ENCODE results near the gene CCBE1. TPM values are rescaled to one million over a fixed set of nuclear protein-coding genes. Genes with fewer than 3 reads are reported as not detected.

The CCBE1 gene
- polyA plus RNA-seq, 1 donor from 2014 or later, result 0.19 TPM

DNA sequence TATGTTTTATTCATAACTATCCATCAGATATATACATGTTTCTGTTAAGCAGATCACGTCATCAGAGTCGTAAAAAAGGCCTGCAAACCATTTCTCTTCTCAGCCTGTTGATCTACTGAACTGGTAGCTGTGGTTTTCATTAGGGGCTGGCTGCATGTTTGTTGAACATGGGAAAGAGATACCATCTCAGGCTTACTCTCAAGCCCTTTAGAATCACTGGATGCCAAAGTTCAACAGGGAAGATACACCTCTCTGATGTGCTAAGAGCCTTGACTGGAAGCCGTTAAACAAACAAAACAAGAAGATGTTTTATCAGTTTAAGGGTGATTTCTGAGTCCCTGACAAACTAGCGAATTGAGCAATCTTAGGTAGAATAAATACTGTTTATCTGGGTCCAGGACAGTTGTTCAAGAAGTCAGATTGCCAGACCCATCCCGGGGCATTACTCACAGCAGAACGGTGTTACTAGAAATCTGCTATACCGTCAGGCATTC, 243.7 kb downstream of the CCBE1 start:
- H3K79me2 ChIP-seq (replicated peaks; ENCODE audit: insufficient read depth, low read length), result no peaks in the 10 kb centered on the region
- no peaks in the 10 kb centered on the region for H3K36me3 ChIP-seq (ENCODE audit: insufficient read depth, low read length)
- H3K4me3 ChIP-seq (ENCODE audit: low read length), result no peak overlapping the region
- H3K4me2 ChIP-seq (ENCODE audit: low read length), result no peak overlapping the region
- no peak overlapping the region for H2AFZ ChIP-seq (ENCODE audit: low read depth, low read length)
- no peaks in the 10 kb centered on the region for H3K27me3 ChIP-seq (ENCODE audit: insufficient read depth, low read depth, low read length)
- H3K9me2 ChIP-seq (ENCODE audit: insufficient read depth, low read length), result no peaks in the 10 kb centered on the region
- H3F3A ChIP-seq (ENCODE audit: insufficient read depth, low read length, poor library complexity, severe bottlenecking), result no peaks in the 10 kb centered on the region
- H4K20me1 ChIP-seq (ENCODE audit: insufficient read depth), result no peaks in the 10 kb centered on the region
- TF ChIP-seq, protein P1, sequence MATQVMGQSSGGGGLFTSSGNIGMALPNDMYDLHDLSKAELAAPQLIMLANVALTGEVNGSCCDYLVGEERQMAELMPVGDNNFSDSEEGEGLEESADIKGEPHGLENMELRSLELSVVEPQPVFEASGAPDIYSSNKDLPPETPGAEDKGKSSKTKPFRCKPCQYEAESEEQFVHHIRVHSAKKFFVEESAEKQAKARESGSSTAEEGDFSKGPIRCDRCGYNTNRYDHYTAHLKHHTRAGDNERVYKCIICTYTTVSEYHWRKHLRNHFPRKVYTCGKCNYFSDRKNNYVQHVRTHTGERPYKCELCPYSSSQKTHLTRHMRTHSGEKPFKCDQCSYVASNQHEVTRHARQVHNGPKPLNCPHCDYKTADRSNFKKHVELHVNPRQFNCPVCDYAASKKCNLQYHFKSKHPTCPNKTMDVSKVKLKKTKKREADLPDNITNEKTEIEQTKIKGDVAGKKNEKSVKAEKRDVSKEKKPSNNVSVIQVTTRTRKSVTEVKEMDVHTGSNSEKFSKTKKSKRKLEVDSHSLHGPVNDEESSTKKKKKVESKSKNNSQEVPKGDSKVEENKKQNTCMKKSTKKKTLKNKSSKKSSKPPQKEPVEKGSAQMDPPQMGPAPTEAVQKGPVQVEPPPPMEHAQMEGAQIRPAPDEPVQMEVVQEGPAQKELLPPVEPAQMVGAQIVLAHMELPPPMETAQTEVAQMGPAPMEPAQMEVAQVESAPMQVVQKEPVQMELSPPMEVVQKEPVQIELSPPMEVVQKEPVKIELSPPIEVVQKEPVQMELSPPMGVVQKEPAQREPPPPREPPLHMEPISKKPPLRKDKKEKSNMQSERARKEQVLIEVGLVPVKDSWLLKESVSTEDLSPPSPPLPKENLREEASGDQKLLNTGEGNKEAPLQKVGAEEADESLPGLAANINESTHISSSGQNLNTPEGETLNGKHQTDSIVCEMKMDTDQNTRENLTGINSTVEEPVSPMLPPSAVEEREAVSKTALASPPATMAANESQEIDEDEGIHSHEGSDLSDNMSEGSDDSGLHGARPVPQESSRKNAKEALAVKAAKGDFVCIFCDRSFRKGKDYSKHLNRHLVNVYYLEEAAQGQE (IDR thresholded peaks at IDR 0.05; ENCODE audit: borderline replicate concordance), result no peak
- TF ChIP-seq SMC3 (conservative IDR thresholded peaks at IDR 0.05; ENCODE audit: poor library complexity) (no peak), POLR2AphosphoS5 (IDR thresholded peaks at IDR 0.05) (no peak), RAD21 (conservative IDR thresholded peaks at IDR 0.05) (no peak), MXI1 (conservative IDR thresholded peaks at IDR 0.05; ENCODE audit: poor library complexity, severe bottlenecking) (no peak), EP300 (conservative IDR thresholded peaks at IDR 0.05; ENCODE audit: poor library complexity, severe bottlenecking) (no peak), TAF1 (IDR thresholded peaks at IDR 0.05; ENCODE audit: low read depth) (no peak), EZH2 (IDR thresholded peaks at IDR 0.05; ENCODE audit: borderline replicate concordance, insufficient read depth, low read length, poor library complexity, severe bottlenecking) (no peak)
- TF ChIP-seq, protein P2, sequence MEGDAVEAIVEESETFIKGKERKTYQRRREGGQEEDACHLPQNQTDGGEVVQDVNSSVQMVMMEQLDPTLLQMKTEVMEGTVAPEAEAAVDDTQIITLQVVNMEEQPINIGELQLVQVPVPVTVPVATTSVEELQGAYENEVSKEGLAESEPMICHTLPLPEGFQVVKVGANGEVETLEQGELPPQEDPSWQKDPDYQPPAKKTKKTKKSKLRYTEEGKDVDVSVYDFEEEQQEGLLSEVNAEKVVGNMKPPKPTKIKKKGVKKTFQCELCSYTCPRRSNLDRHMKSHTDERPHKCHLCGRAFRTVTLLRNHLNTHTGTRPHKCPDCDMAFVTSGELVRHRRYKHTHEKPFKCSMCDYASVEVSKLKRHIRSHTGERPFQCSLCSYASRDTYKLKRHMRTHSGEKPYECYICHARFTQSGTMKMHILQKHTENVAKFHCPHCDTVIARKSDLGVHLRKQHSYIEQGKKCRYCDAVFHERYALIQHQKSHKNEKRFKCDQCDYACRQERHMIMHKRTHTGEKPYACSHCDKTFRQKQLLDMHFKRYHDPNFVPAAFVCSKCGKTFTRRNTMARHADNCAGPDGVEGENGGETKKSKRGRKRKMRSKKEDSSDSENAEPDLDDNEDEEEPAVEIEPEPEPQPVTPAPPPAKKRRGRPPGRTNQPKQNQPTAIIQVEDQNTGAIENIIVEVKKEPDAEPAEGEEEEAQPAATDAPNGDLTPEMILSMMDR (IDR thresholded peaks at IDR 0.05; ENCODE audit: poor library complexity, severe bottlenecking), result no peak
- no peak overlapping the region for H3K27ac ChIP-seq (ENCODE audit: low read length)
- H3K9ac ChIP-seq (ENCODE audit: low read length), result no peak overlapping the region
- no peaks in the 10 kb centered on the region for H3K9me3 ChIP-seq (ENCODE audit: low read length)

DNA sequence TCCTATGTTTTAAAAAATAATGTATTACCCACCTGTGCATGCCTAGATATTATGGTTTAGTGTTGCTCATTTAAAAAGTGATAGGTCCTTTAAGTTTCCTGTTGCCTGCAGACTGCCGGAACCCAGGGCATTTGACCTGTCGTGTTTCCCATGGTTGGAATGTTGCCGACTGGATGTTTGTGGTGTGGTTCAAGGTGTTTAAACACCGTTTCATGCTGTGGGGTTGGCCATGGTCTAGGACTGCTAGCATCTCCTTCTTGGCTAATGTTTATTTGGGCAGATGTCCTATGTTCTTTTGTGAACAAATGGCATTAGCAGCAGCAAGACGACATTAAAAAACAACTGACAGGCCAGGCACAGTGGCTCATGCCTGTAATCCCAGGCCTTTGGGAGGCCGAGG, 245.3 kb downstream of the CCBE1 start:
- H3K27ac ChIP-seq (ENCODE audit: low read length), result no peak overlapping the region
- no peaks in the 10 kb centered on the region for H3K27me3 ChIP-seq (ENCODE audit: insufficient read depth, low read depth, low read length)
- H3F3A ChIP-seq (ENCODE audit: insufficient read depth, low read length, poor library complexity, severe bottlenecking), result no peaks in the 10 kb centered on the region
- H3K79me2 ChIP-seq (replicated peaks; ENCODE audit: insufficient read depth, low read length), result no peaks in the 10 kb centered on the region
- H3K36me3 ChIP-seq (ENCODE audit: insufficient read depth, low read length), result no peaks in the 10 kb centered on the region
- H3K4me2 ChIP-seq (ENCODE audit: low read length), result no peak overlapping the region
- H3K9me3 ChIP-seq (ENCODE audit: low read length), result no peaks in the 10 kb centered on the region
- H3K9me2 ChIP-seq (ENCODE audit: insufficient read depth, low read length), result no peaks in the 10 kb centered on the region
- TF ChIP-seq POLR2AphosphoS5 (IDR thresholded peaks at IDR 0.05), result no peak
- no peak for TF ChIP-seq TAF1 (IDR thresholded peaks at IDR 0.05; ENCODE audit: low read depth)
- no peak for TF ChIP-seq EZH2 (IDR thresholded peaks at IDR 0.05; ENCODE audit: borderline replicate concordance, insufficient read depth, low read length, poor library complexity, severe bottlenecking)
- TF ChIP-seq, protein P1 (IDR thresholded peaks at IDR 0.05; ENCODE audit: borderline replicate concordance), result no peak
- TF ChIP-seq EP300 (conservative IDR thresholded peaks at IDR 0.05; ENCODE audit: poor library complexity, severe bottlenecking), result no peak
- TF ChIP-seq SMC3 (conservative IDR thresholded peaks at IDR 0.05; ENCODE audit: poor library complexity), result no peak
- no peak for TF ChIP-seq RAD21 (conservative IDR thresholded peaks at IDR 0.05)
- no peak for TF ChIP-seq MXI1 (conservative IDR thresholded peaks at IDR 0.05; ENCODE audit: poor library complexity, severe bottlenecking)
- TF ChIP-seq, protein P2 (IDR thresholded peaks at IDR 0.05; ENCODE audit: poor library complexity, severe bottlenecking), result no peak
- no peaks in the 10 kb centered on the region for H4K20me1 ChIP-seq (ENCODE audit: insufficient read depth)
- no peak overlapping the region for H3K9ac ChIP-seq (ENCODE audit: low read length)
- H3K4me3 ChIP-seq (ENCODE audit: low read length), result no peak overlapping the region
- H2AFZ ChIP-seq (ENCODE audit: low read depth, low read length), result no peak overlapping the region
